Ramos (cell line): ENCODE results near the gene ZNF417.
"Not testable (repeated sequence)": the region's sequence is repeated elsewhere in the genome, so short reads cannot be mapped to it uniquely, and the experiment has no call there.

Experiments
- in situ Hi-C: fragments of 300-500 bp; cut with MboI; formaldehyde crosslinking; loops from one replicate; pipeline ENCODE4 v1.14.3; 2022; ENCODE audit warnings: low sequenced_read_pairs; ENCODE audit not compliant: unreplicated experiment

ZNF417 gene

DNA sequence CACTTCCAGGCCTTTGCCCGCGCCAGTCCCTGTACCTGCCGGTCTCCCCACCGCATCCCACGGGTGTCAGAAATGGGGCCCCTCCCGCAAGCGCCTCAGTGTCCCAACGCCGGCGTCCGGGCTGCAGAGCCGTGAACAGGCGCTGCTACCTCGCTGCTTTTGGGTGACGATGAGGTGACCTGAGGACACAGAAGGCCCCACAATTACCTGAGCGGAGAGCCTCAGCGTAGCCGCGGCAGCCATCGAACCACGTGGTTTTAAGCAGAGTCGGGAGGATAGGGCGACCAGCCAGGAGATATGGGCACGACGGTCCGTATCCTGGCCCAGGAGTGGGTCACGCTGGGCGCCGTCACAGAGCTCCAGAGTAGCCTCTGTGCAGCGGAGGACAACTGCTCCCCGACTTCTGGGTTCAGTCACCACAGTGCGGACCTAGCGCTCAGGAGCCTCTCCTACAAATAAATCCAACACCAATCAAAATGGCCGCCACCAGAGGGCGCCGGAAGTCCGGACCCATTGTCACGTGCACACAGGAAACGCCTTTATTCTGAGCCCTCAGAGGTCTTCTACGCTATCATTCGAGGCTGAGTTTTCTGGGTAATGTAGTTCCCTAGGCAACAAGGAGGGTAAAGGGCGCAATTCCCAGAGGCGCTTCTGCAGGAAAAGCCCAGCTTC, 27.7 kb downstream of the ZNF417 start, which contains the start of gene ZNF814:
Gene ZNF814 (minus strand): TSS at position 478 of the 672 bp plus-strand sequence. CDS start 235 bp downstream, at position 243.
- in situ Hi-C loops: no loop called here

DNA sequence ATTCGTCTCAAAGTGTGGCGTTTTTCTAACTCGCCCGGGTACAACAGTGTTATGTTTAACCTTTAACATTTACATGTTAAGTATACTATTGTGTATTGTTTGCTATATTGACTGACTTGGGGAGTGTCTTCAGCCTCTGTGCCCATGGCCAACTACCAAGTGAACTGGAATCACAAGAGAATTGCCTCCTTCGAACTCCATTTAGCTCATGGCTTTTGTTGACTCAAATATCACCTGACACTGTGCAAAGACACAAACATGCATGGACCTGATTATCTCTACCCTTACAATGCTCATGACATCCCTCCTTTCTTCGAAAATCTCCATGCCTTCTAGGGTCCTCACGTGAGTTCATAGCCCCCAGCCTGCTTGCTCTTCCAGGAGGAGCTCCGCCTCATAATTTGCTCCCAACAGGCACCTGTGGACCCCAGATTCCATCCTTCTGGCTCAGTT, 28.3 kb downstream of the ZNF417 start:
- in situ Hi-C loops: no loop called here

DNA sequence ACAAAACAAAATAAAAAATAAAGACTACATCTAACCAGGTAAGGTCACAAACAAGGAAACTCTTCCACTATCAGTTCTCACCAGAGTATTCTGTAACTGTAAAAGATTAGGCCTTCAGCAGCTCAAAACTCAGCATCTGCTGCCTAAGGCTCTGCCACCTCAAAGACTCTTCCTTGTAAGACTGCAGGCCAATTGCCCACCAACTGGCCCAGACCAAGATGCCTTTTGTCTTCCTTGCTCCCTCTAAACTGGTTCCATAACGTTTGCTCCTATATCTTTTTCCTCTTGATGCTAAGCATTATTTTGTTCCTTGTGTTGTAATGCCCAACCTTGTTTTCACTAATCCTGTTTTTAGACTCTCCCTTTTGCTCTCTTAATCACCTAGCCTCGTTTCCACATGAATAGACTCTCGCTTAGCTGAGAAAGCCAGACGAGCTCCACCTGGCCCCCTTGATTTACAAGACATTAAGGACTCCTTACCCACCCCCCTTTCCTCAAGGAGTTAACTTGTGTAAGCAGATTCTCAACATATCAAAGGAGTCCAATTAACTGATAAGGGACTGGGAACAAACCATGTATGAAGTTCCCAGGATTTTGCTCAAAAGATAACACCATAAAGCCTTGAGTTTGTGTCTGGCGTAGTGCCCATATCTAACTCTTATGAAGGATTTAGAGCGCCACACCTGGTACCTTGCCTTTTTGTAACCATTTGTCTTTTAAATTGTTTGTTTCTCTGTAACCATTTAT, 29.0 kb downstream of the ZNF417 start:
- in situ Hi-C loops: no loop called here

DNA sequence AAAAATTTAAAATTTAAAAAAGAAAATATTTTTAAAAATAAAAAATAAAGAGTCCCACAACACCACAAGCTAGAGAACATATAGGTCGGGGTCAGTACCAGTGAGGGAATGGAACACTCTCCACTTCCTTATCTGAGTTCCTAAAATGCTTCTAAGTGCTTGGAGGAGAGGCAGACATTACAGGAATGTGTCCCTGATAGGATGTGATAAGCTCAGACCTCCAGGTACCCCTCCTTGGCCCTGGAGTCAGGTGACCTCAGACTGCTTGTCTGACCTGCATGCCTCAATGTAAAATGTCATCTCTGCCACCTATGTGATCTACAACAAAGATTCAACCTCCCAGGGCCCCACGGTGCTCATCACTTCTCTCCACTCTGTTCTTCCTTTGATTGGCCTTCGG, 30.3 kb downstream of the ZNF417 start:
- in situ Hi-C loops: no loop called here

DNA sequence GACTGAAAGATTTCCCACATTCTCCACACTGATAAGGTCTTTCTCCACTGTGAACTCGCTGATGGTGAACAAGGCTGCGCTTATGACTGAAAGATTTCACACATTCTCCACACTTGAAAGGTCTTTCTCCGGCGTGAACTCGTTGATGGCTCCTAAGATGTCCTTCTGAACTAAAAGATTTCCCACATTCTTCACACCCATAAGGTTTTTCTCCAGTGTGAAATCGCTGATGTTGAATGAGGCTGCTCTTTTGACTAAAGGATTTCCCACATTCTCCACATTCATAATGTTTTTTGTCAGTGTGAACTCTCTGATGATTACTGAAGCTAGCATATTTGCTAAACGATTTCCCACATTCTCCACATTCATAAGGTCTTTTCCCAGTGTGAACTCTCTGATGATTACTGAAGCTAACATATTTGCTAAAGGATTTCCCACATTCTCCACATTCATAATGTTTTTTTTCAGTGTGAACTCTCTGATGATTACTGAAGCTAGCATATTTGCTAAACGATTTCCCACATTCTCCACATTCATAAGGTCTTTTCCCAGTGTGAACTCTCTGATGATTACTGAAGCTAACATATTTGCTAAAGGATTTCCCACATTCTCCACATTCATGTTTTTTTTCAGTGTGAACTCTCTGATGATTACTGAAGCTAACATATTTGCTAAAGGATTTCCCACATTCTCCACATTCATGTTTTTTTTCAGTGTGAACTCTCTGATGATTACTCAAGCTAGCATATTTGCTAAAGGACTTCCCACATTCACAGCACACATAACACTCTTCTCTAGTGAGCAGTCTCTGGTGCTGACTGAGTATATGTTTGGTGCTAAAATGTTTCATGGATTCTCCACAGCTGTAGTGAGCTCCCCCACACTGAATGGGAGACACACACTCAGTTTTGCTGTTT, 42.3 kb downstream of the ZNF417 start:
- in situ Hi-C loops: not testable (repeated sequence)

DNA sequence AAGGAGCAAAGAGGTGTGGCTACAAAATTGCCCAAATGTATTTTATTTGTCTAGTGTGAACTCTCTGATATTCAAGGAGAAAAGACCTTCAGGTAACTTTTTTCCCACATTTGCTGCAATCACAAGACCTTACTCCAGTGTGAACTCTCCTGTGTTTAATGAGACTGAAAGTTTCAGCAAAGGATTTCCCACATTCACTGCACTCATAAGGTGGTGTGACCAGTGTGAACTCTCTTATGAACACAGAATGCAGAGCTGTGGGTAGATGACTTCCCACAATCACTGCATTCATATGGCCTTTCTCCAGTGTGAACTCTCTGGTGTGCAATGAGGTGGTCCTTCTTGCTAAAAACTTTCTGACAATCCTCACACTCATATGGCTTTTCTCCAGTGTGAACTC, 43.9 kb downstream of the ZNF417 start:
- in situ Hi-C loops: no loop called here

DNA sequence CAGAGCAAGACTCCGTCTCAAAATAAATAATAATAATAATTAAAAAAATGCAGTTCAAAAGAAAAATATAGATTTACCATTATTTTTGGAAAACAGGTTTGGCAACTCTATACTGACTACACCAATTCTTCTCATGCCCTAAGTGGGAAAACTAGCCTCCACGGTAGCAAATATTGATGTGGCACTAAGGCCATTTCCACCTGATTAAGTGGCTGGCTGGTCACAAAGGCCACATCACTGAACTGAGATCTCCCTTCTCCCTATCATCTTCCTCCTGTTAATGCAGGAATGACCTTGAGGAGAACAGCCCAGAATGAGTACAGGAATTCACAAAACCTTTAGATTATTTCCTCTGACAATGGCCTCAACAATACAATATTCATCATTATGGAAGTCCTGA, 46.2 kb downstream of the ZNF417 start:
- in situ Hi-C loops: no loop called here

DNA sequence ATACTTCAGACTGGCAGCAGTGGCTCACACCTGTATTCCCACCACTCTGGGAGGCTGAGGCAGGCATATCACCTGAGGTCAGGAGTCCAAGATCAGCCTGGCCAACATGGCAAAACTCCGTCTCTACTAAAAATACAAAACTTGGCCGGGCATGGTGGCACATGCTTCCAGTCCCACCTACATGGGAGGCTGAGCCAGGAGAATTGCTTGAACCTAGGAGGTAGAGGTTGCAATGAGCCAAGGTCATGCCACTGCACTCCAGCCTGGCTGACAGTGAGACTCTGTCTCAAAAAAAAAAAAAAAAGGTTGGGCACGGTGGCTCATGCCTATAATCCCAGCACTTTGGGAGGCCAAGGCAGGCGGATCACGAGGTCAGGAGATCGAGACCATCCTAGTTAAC, 46.7 kb downstream of the ZNF417 start:
- in situ Hi-C loops: not testable (repeated sequence)

DNA sequence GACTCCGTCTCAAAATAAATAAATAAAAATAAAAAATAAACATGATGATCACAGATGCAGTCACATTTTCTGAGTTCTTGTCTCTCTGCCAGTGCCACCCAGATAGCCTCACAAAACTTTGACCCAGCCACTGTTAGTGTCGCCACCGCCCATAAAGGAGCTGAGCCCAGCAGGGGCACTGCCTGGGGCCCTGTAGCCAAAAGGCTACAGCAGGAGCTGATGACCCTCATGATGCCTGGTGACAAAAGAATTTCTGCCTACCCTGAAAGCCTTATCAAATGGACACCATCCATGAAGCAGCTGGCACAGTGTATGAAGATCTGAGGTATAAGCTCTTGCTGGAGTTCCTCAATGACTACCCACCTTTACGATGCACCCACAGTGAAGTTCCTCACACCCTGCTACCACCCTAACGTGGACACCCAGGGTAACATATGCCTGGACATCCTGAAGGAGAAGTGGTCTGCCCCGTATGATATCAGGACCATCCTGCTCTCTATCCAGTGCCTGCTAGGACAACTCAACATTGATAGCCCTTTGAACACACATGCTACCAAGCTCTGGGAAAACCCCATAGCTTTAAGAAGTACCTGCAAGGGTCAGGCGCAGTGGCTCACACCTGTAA, 48.4 kb downstream of the ZNF417 start:
- in situ Hi-C loops: no loop called here
